WI38 (cell line): ENCODE measurements around the gene KCNG2.

Experiments
- H3K4me3 ChIP-seq: 2 replicates; pipeline ENCODE4 v1.5.1; 2011; ENCODE audit warnings: low read depth, mild to moderate bottlenecking, control low read depth, low read length
- TF ChIP-seq, protein P1 (sequence below): IDR thresholded peaks from 2 replicates; pipeline ENCODE4 v1.5.1; 2012; ENCODE audit warnings: low read depth, mild to moderate bottlenecking, control low read depth, low read length

KCNG2 gene

DNA sequence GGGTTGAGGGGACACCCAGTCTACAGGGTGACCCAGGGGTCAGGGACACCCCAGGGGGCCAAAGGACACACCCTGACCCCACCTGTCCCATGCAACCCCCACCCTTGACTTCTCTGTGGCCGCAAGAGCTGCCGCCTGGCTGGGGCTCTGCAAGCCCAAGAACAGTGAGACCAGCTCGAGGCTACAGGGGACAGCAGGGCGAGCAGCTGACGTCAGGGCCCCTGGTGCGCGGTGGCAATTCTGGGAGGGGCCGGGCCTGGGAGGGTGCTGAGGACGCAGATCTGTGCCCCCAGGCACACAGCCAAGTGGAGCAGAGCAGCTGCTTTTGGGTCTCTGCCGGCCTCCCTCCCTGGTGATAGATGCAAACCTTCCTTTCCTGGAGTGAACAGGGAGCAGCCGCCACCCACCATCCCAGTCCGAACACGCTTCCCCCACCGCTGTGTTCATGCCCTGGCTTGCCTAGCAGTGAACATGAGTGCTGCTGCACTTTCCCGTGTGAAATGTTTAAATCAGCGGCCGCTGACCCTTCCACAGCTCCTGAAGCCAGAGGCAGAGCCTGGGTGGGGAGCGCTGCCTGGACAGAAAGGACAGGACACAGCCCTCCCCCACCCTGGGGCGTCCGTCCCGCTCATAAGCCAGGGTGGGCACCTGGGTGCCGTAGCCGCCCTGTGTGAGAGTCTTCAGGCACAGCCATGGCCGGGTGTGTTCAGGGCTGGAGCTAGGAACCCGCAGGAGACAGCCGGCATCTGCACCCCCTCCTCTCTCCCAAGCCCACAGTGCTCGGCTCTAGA is 106.8 kb downstream of the KCNG2 start:
- no peak overlapping the region for H3K4me3 ChIP-seq
- TF ChIP-seq, protein P1, sequence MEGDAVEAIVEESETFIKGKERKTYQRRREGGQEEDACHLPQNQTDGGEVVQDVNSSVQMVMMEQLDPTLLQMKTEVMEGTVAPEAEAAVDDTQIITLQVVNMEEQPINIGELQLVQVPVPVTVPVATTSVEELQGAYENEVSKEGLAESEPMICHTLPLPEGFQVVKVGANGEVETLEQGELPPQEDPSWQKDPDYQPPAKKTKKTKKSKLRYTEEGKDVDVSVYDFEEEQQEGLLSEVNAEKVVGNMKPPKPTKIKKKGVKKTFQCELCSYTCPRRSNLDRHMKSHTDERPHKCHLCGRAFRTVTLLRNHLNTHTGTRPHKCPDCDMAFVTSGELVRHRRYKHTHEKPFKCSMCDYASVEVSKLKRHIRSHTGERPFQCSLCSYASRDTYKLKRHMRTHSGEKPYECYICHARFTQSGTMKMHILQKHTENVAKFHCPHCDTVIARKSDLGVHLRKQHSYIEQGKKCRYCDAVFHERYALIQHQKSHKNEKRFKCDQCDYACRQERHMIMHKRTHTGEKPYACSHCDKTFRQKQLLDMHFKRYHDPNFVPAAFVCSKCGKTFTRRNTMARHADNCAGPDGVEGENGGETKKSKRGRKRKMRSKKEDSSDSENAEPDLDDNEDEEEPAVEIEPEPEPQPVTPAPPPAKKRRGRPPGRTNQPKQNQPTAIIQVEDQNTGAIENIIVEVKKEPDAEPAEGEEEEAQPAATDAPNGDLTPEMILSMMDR = no peak

DNA sequence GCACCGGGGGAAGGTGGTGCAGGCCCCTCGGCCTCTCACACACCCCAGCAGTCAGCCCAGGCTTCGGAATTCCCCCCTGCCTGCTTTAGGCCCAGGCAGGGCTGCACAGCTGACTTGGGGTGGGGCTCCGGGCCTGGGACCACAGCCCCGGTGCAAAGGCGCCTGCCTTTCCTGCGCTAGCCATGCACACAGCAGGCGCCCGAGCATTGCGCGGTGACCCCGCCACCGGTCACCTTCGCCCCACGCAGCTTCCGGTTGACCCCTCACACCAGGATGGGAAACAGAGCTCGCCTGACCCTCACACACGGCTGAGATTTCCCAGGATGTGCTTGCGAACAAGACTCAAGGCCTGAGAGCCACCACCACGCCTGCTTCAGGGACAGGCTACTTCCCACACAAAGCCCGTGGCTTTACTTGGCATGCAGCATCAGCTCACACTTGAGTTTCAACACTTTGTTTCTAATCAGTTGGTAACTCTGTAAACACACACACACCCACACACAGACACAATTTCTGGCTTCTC is 107.7 kb downstream of the KCNG2 start:
- H3K4me3 ChIP-seq = no peak overlapping the region
- TF ChIP-seq, protein P1 = no peak

DNA sequence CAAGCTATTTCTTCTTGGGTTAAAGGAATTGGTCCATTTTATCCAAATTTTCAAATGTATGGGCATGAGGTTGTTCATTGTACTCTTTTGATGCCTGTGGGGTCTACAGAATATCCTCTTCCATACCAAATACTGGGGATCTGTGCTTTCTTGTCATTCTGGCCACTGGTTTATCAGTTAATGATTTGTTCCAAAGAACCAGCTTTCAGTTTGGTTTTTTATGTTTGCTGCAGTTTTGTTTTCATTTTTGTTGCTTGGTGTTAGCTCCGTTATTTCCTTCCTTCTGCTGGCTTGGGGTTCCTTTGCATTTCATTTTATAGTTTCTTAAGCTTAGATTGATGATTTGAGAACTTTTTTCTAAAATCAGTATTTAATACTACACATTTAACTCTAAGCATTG is 108.3 kb downstream of the KCNG2 start:
- no peak overlapping the region for H3K4me3 ChIP-seq
- TF ChIP-seq, protein P1 = no peak

DNA sequence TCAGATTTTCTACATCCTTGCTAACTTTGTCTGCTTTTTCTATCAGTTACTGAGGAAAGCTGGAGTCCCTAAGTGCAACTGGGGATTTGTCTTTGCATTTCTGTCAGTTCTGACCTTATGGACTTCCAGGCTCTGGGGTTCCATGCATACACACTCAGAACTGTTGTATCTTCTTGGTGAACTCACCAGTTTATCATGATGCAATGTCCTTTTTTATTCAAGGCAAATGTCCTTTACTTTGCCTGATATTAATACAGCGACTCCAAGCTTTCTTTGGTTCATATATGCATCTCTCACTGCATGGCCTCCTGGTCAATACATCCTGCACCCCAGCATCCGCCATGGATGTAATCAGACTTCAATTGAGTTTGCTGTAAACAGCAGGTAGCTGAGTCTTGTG is 109.0 kb downstream of the KCNG2 start:
- no peak overlapping the region for H3K4me3 ChIP-seq
- TF ChIP-seq, protein P1 = no peak

DNA sequence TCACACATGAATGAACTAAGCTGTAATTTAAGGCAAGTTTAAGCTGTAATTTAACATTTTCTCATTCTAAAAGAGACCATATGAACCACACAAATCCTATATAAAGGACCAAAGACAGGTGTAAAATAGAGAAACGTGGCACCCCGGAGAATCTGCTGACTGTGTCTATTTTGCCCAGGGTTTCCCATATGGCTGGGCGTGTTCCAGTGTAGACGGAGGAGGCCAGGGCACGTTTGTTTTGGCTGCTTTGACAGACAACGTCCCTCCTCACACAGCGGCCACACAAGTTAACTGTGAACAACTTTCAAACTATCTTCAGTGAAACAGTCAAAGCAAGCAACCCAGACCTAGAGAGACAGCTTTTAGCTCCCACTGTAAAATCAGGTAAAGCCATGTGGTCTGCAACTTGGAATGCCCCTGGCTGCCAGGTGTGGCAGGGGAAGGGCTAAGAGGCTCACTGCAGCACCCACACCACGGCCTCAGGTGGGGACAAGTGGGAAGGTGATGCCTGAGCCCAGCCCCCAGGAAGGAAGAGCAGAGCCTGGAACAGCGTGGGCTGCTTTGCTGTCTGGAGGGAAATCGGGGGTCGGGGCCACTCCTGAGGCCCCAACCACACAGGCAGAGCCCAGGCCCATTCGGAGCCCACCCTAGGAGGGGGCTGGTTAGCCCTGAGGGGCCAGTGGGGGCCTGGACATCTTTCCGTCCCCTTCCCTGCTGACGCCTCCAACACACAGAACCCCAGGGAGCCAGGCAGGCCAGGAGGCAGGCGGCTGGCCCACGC is 113.0 kb downstream of the KCNG2 start:
- H3K4me3 ChIP-seq = no peak overlapping the region
- TF ChIP-seq, protein P1 = no peak

DNA sequence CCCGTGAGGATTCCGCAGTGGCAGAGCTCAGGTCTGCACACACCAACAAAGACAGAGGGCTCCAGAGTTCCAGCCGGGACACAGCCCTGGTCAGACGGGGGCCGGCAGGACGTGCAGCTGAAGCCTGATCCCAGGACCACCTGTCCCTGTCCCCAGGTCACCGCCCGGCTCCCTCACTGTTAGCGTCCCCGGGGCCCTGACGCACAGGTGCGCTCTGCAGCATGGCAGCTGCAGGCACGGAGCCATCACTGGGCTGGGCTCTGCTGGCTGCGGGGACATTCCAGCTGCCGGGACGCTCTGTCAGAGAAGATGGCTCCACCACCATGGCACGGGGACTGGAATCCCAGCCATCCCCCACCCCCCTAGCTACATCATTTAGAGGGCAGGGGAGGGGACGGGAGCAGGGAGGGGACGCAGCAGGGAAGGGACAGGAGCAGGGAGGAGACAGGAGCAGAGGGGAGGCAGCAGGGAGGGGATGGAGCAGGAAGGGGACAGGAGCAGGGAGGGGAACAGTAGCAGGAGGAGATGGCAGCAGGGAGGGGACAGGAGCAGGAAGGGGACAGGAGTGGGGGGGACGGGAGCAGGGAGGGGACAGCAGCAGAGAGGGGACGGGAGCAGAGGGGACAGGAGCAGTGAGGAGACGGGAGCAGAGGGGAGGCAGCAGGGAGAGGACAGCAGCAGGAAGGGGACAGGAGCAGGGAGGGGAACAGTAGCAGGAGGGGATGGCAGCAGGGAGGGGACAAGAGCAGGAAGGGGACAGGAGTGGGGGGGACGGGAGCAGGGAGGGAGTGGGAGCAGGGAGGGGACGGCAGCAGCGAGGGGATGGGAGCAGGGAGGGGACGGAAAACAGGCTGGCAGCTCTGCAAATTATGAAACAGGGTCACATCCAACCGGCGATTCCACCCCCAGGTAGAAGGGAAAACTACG is 113.9 kb downstream of the KCNG2 start:
- no peak overlapping the region for H3K4me3 ChIP-seq
- TF ChIP-seq, protein P1 = no peak
